ENCODE data around the gene LRRC4C.

- TF ChIP-seq CTCF (conservative IDR thresholded peaks at IDR 0.05 in 1 of 2, IDR thresholded peaks at IDR 0.05 in 1 of 2; ENCODE audit: low read depth in 1 of 2, low read length in 2 of 2) (no peak), EZH2 (IDR thresholded peaks at IDR 0.05; ENCODE audit: low read length, missing control alignments) (no peak)
These were observed 507.0 kb downstream of the LRRC4C start for GRCh38 chr11:40952479-40952878.

Data from fibroblast of lung (primary cell).